ENCODE measurements around the gene FHIT. TPM values are rescaled to one million over a fixed set of nuclear protein-coding genes. Genes with fewer than 3 reads are reported as not detected.

Gene FHIT
- total and polyA plus RNA-seq, 4 donors, result 2.6 to 21.3 (median 8.7) TPM

- Histone ChIP-seq H3K4me3 (no peak overlapping the region), H3K4me1 (ENCODE audit: control insufficient read depth in 5 of 5, insufficient read depth in 5 of 5, low read length in 5 of 5) (peaks cover 2 to 17% (median 8%) of the 10 kb centered on the region in 5 donors), H3K27ac (ENCODE audit: low read depth in 1 of 2, low read length in 1 of 2) (no peak overlapping the region), H3K36me3 (ENCODE audit: control insufficient read depth in 4 of 4, insufficient read depth in 4 of 4, low read length in 4 of 4) (no peaks in the 10 kb centered on the region), H3K27me3 (ENCODE audit: control insufficient read depth in 3 of 3, insufficient read depth in 3 of 3, low read length in 2 of 3) (no peaks in the 10 kb centered on the region), H3K9ac (ENCODE audit: insufficient read depth in 1 of 2, low read length in 2 of 2) (no peak overlapping the region), H3K9me3 (ENCODE audit: control insufficient read depth in 4 of 4, insufficient read depth in 3 of 4, low read length in 3 of 4) (no peaks in the 10 kb centered on the region)
- DNase-seq (peak; percentile 21 to 67 (median 51)), ATAC-seq (ENCODE audit: insufficient read depth, low FRiP score) (no peak)
- no peak for TF ChIP-seq CTCF (IDR thresholded peaks at IDR 0.05; ENCODE audit: control extremely low read depth, extremely low read depth)
- WGBS, 2 donors, result 63 to 82% methylated on average over 4 of the region's 4 CpGs
Observed at GRCh38 chr3:61184956-61185355, 66.3 kb downstream of the FHIT start.

- no peaks in the 10 kb centered on the region for H3K27me3 ChIP-seq (ENCODE audit: control insufficient read depth in 3 of 3, insufficient read depth in 3 of 3, low read length in 2 of 3)
- no peak for DNase-seq
- peaks cover 2 to 18% (median 8%) of the 10 kb centered on the region in 5 donors for H3K4me1 ChIP-seq (ENCODE audit: control insufficient read depth in 5 of 5, insufficient read depth in 5 of 5, low read length in 5 of 5)
- H3K36me3 ChIP-seq (ENCODE audit: control insufficient read depth in 4 of 4, insufficient read depth in 4 of 4, low read length in 4 of 4), result no peaks in the 10 kb centered on the region
- H3K9ac ChIP-seq (ENCODE audit: insufficient read depth in 1 of 2, low read length in 2 of 2), result no peak overlapping the region
- H3K9me3 ChIP-seq (ENCODE audit: control insufficient read depth in 4 of 4, insufficient read depth in 3 of 4, low read length in 3 of 4), result no peaks in the 10 kb centered on the region
- no peak overlapping the region for H3K4me3 ChIP-seq
- no peak for TF ChIP-seq CTCF (IDR thresholded peaks at IDR 0.05; ENCODE audit: control extremely low read depth, extremely low read depth)
- no peak overlapping the region for H3K27ac ChIP-seq (ENCODE audit: low read depth in 1 of 2, low read length in 1 of 2)
- no peak for ATAC-seq (ENCODE audit: insufficient read depth, low FRiP score)
Observed at GRCh38 chr3:61182662-61183061, 68.6 kb downstream of the FHIT start.

- WGBS, 2 donors, result 65 to 89% methylated on average over 2 of the region's 2 CpGs
Observed at GRCh38 chr3:61181874-61182273, 69.4 kb downstream of the FHIT start.

More at GRCh38 chr3:61181874-61182273, 69.4 kb downstream of the FHIT start:
- H3K9ac ChIP-seq (ENCODE audit: insufficient read depth in 1 of 2, low read length in 2 of 2), result no peak overlapping the region
- H3K27ac ChIP-seq (ENCODE audit: low read depth in 1 of 2, low read length in 1 of 2), result no peak overlapping the region
- ATAC-seq (ENCODE audit: insufficient read depth, low FRiP score), result peak; percentile 39
- no peak overlapping the region for H3K4me3 ChIP-seq
- DNase-seq, result no peak
- H3K27me3 ChIP-seq (ENCODE audit: control insufficient read depth in 3 of 3, insufficient read depth in 3 of 3, low read length in 2 of 3), result no peaks in the 10 kb centered on the region
- no peak for TF ChIP-seq CTCF (IDR thresholded peaks at IDR 0.05; ENCODE audit: control extremely low read depth, extremely low read depth)
- H3K9me3 ChIP-seq (ENCODE audit: control insufficient read depth in 4 of 4, insufficient read depth in 3 of 4, low read length in 3 of 4), result no peaks in the 10 kb centered on the region
- H3K4me1 ChIP-seq (ENCODE audit: control insufficient read depth in 5 of 5, insufficient read depth in 5 of 5, low read length in 5 of 5), result peaks cover 2 to 18% (median 8%) of the 10 kb centered on the region in 5 donors
- no peaks in the 10 kb centered on the region for H3K36me3 ChIP-seq (ENCODE audit: control insufficient read depth in 4 of 4, insufficient read depth in 4 of 4, low read length in 4 of 4)

All from lung (tissue), 12 donors.